HEK293 (cell line): ENCODE results near the gene CLIP1.
A peak's percentile ranks its signal among the peaks of the same experiment; 100 is the strongest.

ENCODE experiments used
- HOXD13 ChIP-seq: sonication (generic); formaldehyde crosslinking; IDR thresholded peaks from 2 replicates; pipeline ENCODE4 v1.8.0; 2022; ENCODE audit warnings: missing genetic modification reagents, borderline replicate concordance
- KLF16 ChIP-seq: fragments of 450-650 bp; formaldehyde crosslinking; IDR thresholded peaks from 2 replicates; pipeline ENCODE4 v1.5.1; 2017; ENCODE audit warnings: missing biosample characterization, missing genetic modification characterization
- KLF8 ChIP-seq: fragments of 450-650 bp; formaldehyde crosslinking; IDR thresholded peaks from 2 replicates; pipeline ENCODE4 v1.5.1; 2016; ENCODE audit warnings: missing biosample characterization, missing genetic modification characterization
- OVOL3 ChIP-seq: fragments of 450-650 bp; formaldehyde crosslinking; IDR thresholded peaks from 2 replicates; pipeline ENCODE4 v1.5.1; 2016; ENCODE audit warnings: missing biosample characterization, missing genetic modification characterization
- SP7 ChIP-seq: fragments of 450-650 bp; formaldehyde crosslinking; IDR thresholded peaks from 2 replicates; pipeline ENCODE4 v1.5.1; 2016; ENCODE audit warnings: missing biosample characterization, missing genetic modification characterization
- ZBTB20 ChIP-seq: fragments of 450-650 bp; formaldehyde crosslinking; IDR thresholded peaks from 2 replicates; pipeline ENCODE4 v1.5.1; 2016; ENCODE audit warnings: missing biosample characterization, missing genetic modification characterization
- ZNF112 ChIP-seq: fragments of 450-650 bp; formaldehyde crosslinking; IDR thresholded peaks from 2 replicates; pipeline ENCODE4 v1.5.0; 2017; ENCODE audit warnings: missing biosample characterization, missing genetic modification characterization
- ZNF155 ChIP-seq: fragments of 450-650 bp; formaldehyde crosslinking; IDR thresholded peaks from 2 replicates; pipeline ENCODE4 v1.5.1; 2016; ENCODE audit warnings: missing biosample characterization, missing genetic modification characterization
- ZNF2 ChIP-seq: fragments of 450-650 bp; formaldehyde crosslinking; IDR thresholded peaks from 2 replicates; pipeline ENCODE4 v1.5.1; 2016; ENCODE audit warnings: missing biosample characterization, missing genetic modification characterization
- ZNF239 ChIP-seq: fragments of 450-650 bp; formaldehyde crosslinking; IDR thresholded peaks from 2 replicates; pipeline ENCODE4 v1.5.1; 2016; ENCODE audit warnings: missing biosample characterization, missing genetic modification characterization
- ZNF324 ChIP-seq: fragments of 450-650 bp; formaldehyde crosslinking; IDR thresholded peaks from 2 replicates; pipeline ENCODE4 v1.5.1; 2016; ENCODE audit warnings: missing biosample characterization, missing genetic modification characterization
- ZNF341 ChIP-seq: fragments of 450-650 bp; formaldehyde crosslinking; IDR thresholded peaks from 2 replicates; pipeline ENCODE4; 2016; ENCODE audit warnings: low read depth, missing biosample characterization, missing genetic modification characterization
- ZNF391 ChIP-seq: fragments of 450-650 bp; formaldehyde crosslinking; IDR thresholded peaks from 2 replicates; pipeline ENCODE4 v1.5.1; 2016; ENCODE audit warnings: low read depth, missing biosample characterization, missing genetic modification characterization, borderline replicate concordance
- ZNF423 ChIP-seq: fragments of 450-650 bp; formaldehyde crosslinking; IDR thresholded peaks from 2 replicates; pipeline ENCODE4 v1.5.1; 2016; ENCODE audit warnings: missing biosample characterization, missing genetic modification characterization
- ZNF426 ChIP-seq: fragments of 450-650 bp; formaldehyde crosslinking; IDR thresholded peaks from 2 replicates; pipeline ENCODE4 v1.5.1; 2017; ENCODE audit warnings: missing biosample characterization, missing genetic modification characterization, mild to moderate bottlenecking, inconsistent platforms, moderate library complexity
- ZNF629 ChIP-seq: fragments of 450-650 bp; formaldehyde crosslinking; IDR thresholded peaks from 2 replicates; pipeline ENCODE4 v1.5.1; 2017; ENCODE audit warnings: missing biosample characterization, missing genetic modification characterization
- ZNF76 ChIP-seq: fragments of 450-650 bp; formaldehyde crosslinking; IDR thresholded peaks from 2 replicates; pipeline ENCODE4; 2016; ENCODE audit warnings: low read depth, missing biosample characterization, missing genetic modification characterization, borderline replicate concordance
- ZSCAN23 ChIP-seq: fragments of 450-650 bp; formaldehyde crosslinking; IDR thresholded peaks from 2 replicates; pipeline ENCODE4 v1.5.1; 2016; ENCODE audit warnings: missing biosample characterization, missing genetic modification characterization
- TF ChIP-seq, protein P1 (sequence below): fragments of 450-650 bp; formaldehyde crosslinking; IDR thresholded peaks from 2 replicates; pipeline ENCODE4 v1.5.1; 2016; ENCODE audit warnings: missing biosample characterization, missing genetic modification characterization
- TF ChIP-seq, protein P2 (sequence below): fragments of 450-650 bp; formaldehyde crosslinking; IDR thresholded peaks from 2 replicates; pipeline ENCODE4 v1.5.1; 2016; ENCODE audit warnings: missing biosample characterization, missing genetic modification characterization
- TF ChIP-seq, protein P3 (sequence below): fragments of 450-650 bp; formaldehyde crosslinking; IDR thresholded peaks from 2 replicates; pipeline ENCODE4 v1.5.1; 2016; ENCODE audit warnings: missing biosample characterization, missing genetic modification characterization
- TF ChIP-seq, protein P4 (sequence below): fragments of 450-650 bp; formaldehyde crosslinking; IDR thresholded peaks from 2 replicates; pipeline ENCODE4 v1.5.1; 2016; ENCODE audit warnings: missing biosample characterization, missing genetic modification characterization
- TF ChIP-seq, protein P5 (sequence below): fragments of 450-650 bp; formaldehyde crosslinking; IDR thresholded peaks from 2 replicates; pipeline ENCODE4 v1.5.1; 2016; ENCODE audit warnings: missing biosample characterization, missing genetic modification characterization
- TF ChIP-seq, protein P6 (sequence below): fragments of 450-650 bp; formaldehyde crosslinking; optimal IDR thresholded peaks from 2 replicates; pipeline ENCODE3; 2016; ENCODE audit warnings: missing biosample characterization, mild to moderate bottlenecking, missing genetic modification characterization

The CLIP1 gene

DNA sequence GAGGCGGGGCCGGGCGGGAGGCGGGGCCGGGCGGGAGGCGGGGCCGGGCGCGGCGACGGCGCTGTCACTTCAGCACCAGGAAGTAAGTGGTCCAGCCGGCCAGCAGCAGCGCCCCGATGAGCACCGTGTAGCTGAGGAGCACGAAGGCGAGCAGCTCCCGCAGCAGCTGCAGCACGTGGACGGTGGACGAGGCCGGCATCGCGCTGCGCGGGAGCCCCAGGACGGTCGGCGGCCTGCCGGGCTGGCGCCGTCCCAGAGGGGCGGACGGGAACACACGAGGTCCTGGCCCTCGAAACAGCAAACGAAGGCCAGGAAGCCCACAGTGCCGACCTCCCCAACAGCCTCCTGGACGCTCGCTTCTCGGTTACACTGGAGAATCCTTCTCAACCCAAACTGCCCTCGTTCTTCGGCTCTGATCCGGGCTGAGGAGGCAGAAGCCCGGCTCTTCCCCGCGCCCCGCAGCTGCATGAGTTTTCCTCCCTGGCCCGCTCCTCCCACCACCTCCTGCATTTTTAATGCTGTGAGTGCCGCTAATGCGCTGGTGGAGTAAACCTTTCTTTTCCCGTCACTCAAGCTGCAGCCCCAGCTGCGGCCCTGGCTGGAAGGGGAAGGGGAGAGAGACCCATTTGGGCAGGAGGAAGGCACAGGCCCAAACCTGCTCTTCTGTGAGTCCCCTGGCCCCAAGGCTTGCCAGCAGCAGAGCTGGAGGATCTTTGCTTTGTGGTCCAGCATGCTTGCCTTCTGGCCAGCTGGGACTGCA lies 195.9 kb downstream of the CLIP1 start (continued):
- TF ChIP-seq, protein P1, sequence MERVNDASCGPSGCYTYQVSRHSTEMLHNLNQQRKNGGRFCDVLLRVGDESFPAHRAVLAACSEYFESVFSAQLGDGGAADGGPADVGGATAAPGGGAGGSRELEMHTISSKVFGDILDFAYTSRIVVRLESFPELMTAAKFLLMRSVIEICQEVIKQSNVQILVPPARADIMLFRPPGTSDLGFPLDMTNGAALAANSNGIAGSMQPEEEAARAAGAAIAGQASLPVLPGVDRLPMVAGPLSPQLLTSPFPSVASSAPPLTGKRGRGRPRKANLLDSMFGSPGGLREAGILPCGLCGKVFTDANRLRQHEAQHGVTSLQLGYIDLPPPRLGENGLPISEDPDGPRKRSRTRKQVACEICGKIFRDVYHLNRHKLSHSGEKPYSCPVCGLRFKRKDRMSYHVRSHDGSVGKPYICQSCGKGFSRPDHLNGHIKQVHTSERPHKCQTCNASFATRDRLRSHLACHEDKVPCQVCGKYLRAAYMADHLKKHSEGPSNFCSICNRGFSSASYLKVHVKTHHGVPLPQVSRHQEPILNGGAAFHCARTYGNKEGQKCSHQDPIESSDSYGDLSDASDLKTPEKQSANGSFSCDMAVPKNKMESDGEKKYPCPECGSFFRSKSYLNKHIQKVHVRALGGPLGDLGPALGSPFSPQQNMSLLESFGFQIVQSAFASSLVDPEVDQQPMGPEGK (tag by site-specific recombination): no peak
- TF ChIP-seq ZNF426 (tag by site-specific recombination) (no peak), ZSCAN23 (tag by site-specific recombination) (no peak), SP7 (tag by site-specific recombination) (0 out of 2 replicates have a peak, but pooled peaks have one; percentile 8), ZNF341 (tag by site-specific recombination) (0 out of 2 replicates have a peak, but pooled peaks have one; percentile 27), ZNF391 (tag by site-specific recombination) (no peak), ZNF629 (tag by site-specific recombination) (no peak), ZNF76 (no peak), OVOL3 (tag by site-specific recombination) (no peak), ZNF324 (tag by site-specific recombination) (no peak), ZNF239 (tag by site-specific recombination) (no peak), ZNF423 (no peak), ZNF2 (tag by site-specific recombination) (no peak), HOXD13 (CRISPR knock-in tag) (no peak), ZNF112 (tag by site-specific recombination) (no peak), ZNF155 (tag by site-specific recombination) (no peak), ZBTB20 (tag by site-specific recombination) (peak; percentile 56), KLF16 (peak; percentile 29; the same call in 1 of the 2 replicates), KLF8 (tag by site-specific recombination) (no peak)
- TF ChIP-seq, protein P2, sequence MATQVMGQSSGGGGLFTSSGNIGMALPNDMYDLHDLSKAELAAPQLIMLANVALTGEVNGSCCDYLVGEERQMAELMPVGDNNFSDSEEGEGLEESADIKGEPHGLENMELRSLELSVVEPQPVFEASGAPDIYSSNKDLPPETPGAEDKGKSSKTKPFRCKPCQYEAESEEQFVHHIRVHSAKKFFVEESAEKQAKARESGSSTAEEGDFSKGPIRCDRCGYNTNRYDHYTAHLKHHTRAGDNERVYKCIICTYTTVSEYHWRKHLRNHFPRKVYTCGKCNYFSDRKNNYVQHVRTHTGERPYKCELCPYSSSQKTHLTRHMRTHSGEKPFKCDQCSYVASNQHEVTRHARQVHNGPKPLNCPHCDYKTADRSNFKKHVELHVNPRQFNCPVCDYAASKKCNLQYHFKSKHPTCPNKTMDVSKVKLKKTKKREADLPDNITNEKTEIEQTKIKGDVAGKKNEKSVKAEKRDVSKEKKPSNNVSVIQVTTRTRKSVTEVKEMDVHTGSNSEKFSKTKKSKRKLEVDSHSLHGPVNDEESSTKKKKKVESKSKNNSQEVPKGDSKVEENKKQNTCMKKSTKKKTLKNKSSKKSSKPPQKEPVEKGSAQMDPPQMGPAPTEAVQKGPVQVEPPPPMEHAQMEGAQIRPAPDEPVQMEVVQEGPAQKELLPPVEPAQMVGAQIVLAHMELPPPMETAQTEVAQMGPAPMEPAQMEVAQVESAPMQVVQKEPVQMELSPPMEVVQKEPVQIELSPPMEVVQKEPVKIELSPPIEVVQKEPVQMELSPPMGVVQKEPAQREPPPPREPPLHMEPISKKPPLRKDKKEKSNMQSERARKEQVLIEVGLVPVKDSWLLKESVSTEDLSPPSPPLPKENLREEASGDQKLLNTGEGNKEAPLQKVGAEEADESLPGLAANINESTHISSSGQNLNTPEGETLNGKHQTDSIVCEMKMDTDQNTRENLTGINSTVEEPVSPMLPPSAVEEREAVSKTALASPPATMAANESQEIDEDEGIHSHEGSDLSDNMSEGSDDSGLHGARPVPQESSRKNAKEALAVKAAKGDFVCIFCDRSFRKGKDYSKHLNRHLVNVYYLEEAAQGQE: peak; percentile 89
- TF ChIP-seq, protein P3, sequence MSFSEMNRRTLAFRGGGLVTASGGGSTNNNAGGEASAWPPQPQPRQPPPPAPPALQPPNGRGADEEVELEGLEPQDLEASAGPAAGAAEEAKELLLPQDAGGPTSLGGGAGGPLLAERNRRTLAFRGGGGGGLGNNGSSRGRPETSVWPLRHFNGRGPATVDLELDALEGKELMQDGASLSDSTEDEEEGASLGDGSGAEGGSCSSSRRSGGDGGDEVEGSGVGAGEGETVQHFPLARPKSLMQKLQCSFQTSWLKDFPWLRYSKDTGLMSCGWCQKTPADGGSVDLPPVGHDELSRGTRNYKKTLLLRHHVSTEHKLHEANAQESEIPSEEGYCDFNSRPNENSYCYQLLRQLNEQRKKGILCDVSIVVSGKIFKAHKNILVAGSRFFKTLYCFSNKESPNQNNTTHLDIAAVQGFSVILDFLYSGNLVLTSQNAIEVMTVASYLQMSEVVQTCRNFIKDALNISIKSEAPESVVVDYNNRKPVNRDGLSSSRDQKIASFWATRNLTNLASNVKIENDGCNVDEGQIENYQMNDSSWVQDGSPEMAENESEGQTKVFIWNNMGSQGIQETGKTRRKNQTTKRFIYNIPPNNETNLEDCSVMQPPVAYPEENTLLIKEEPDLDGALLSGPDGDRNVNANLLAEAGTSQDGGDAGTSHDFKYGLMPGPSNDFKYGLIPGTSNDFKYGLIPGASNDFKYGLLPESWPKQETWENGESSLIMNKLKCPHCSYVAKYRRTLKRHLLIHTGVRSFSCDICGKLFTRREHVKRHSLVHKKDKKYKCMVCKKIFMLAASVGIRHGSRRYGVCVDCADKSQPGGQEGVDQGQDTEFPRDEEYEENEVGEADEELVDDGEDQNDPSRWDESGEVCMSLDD (tag by site-specific recombination): no peak
- TF ChIP-seq, protein P4, sequence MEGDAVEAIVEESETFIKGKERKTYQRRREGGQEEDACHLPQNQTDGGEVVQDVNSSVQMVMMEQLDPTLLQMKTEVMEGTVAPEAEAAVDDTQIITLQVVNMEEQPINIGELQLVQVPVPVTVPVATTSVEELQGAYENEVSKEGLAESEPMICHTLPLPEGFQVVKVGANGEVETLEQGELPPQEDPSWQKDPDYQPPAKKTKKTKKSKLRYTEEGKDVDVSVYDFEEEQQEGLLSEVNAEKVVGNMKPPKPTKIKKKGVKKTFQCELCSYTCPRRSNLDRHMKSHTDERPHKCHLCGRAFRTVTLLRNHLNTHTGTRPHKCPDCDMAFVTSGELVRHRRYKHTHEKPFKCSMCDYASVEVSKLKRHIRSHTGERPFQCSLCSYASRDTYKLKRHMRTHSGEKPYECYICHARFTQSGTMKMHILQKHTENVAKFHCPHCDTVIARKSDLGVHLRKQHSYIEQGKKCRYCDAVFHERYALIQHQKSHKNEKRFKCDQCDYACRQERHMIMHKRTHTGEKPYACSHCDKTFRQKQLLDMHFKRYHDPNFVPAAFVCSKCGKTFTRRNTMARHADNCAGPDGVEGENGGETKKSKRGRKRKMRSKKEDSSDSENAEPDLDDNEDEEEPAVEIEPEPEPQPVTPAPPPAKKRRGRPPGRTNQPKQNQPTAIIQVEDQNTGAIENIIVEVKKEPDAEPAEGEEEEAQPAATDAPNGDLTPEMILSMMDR (tag by site-specific recombination): 0 out of 2 replicates have a peak, but pooled peaks have one; percentile 12
- TF ChIP-seq, protein P5, sequence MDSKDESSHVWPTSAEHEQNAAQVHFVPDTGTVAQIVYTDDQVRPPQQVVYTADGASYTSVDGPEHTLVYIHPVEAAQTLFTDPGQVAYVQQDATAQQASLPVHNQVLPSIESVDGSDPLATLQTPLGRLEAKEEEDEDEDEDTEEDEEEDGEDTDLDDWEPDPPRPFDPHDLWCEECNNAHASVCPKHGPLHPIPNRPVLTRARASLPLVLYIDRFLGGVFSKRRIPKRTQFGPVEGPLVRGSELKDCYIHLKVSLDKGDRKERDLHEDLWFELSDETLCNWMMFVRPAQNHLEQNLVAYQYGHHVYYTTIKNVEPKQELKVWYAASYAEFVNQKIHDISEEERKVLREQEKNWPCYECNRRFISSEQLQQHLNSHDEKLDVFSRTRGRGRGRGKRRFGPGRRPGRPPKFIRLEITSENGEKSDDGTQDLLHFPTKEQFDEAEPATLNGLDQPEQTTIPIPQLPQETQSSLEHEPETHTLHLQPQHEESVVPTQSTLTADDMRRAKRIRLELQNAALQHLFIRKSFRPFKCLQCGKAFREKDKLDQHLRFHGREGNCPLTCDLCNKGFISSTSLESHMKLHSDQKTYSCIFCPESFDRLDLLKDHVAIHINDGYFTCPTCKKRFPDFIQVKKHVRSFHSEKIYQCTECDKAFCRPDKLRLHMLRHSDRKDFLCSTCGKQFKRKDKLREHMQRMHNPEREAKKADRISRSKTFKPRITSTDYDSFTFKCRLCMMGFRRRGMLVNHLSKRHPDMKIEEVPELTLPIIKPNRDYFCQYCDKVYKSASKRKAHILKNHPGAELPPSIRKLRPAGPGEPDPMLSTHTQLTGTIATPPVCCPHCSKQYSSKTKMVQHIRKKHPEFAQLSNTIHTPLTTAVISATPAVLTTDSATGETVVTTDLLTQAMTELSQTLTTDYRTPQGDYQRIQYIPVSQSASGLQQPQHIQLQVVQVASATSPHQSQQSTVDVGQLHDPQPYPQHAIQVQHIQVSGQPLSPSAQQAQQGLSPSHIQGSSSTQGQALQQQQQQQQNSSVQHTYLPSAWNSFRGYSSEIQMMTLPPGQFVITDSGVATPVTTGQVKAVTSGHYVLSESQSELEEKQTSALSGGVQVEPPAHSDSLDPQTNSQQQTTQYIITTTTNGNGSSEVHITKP: peak; percentile 31; the same call in 1 of the 2 replicates
- TF ChIP-seq, protein P6, sequence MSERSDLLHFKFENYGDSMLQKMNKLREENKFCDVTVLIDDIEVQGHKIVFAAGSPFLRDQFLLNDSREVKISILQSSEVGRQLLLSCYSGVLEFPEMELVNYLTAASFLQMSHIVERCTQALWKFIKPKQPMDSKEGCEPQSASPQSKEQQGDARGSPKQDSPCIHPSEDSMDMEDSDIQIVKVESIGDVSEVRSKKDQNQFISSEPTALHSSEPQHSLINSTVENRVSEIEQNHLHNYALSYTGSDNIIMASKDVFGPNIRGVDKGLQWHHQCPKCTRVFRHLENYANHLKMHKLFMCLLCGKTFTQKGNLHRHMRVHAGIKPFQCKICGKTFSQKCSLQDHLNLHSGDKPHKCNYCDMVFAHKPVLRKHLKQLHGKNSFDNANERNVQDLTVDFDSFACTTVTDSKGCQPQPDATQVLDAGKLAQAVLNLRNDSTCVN (tag by site-specific recombination): no peak
